ENCODE measurements around the gene KIF7. TPM values are rescaled to one million over a fixed set of nuclear protein-coding genes. Genes with fewer than 3 reads are reported as not detected.

The KIF7 gene
- total RNA-seq, 2 experiments from 2014 or later: 0.94 to 1.1 TPM

- H3K4me1 Mint-ChIP-seq (ENCODE audit: low read depth): no peaks in the 10 kb centered on the region
- no peaks in the 10 kb centered on the region for H3K27me3 Mint-ChIP-seq (ENCODE audit: low read depth)
- CTCF ChIA-PET: no interaction called here
- intact Hi-C loops (cut with micrococcal nuclease): no loop called here
- no peak for DNase-seq
- no peak overlapping the region for H3K4me3 Mint-ChIP-seq
- no peak overlapping the region for H3K27ac Mint-ChIP-seq
- no peaks in the 10 kb centered on the region for H3K36me3 Mint-ChIP-seq (ENCODE audit: low read depth)
- no peaks in the 10 kb centered on the region for H3K9me3 Mint-ChIP-seq
Measured at GRCh38 chr15:89677381-89677780, 22.1 kb upstream of the KIF7 start.

- Mint-ChIP-seq H3K27me3 (ENCODE audit: low read depth) (no peaks in the 10 kb centered on the region), H3K36me3 (ENCODE audit: low read depth) (no peaks in the 10 kb centered on the region), H3K9me3 (no peaks in the 10 kb centered on the region), H3K4me1 (ENCODE audit: low read depth) (no peaks in the 10 kb centered on the region), H3K4me3 (no peak overlapping the region), H3K27ac (no peak overlapping the region)
- intact Hi-C loops (cut with micrococcal nuclease): no loop called here
- DNase-seq: no peak
- CTCF ChIA-PET: no interaction called here
Measured at GRCh38 chr15:89675606-89676005, 20.3 kb upstream of the KIF7 start.

DNA sequence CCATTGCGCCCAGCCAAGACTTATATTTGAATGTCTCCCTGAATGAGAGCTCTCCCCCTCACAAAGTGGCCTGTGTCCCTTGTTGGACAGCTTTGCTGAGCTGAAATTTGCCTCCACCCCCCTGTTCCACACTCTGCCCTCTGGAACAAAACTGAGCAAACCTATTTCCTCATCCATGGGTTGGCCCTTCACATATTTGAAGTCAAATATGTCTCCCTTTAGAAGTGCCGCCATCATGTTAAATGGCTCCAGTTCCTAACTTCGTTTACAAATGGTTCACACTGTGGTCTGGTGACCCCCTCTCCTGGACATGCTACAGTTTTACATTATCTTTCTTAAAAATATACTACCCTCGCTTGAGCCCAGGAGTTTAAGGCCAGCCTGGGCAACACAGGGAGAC, 19.3 kb upstream of the KIF7 start:
- H3K27me3 Mint-ChIP-seq (ENCODE audit: low read depth): no peaks in the 10 kb centered on the region
- H3K27ac Mint-ChIP-seq: no peak overlapping the region
- no peaks in the 10 kb centered on the region for H3K9me3 Mint-ChIP-seq
- intact Hi-C loops (cut with micrococcal nuclease): no loop called here
- CTCF ChIA-PET: interaction anchor here (1.2 kb wide), 1 partner anchor 28 kb away, joined by 3 read pairs; no protein-coding TSS in a partner anchor
- H3K36me3 Mint-ChIP-seq (ENCODE audit: low read depth): no peaks in the 10 kb centered on the region
- no peaks in the 10 kb centered on the region for H3K4me1 Mint-ChIP-seq (ENCODE audit: low read depth)
- DNase-seq: no peak
- no peak overlapping the region for H3K4me3 Mint-ChIP-seq

- DNase-seq: peak; percentile 23
- Mint-ChIP-seq H3K36me3 (ENCODE audit: low read depth) (no peaks in the 10 kb centered on the region), H3K9me3 (no peaks in the 10 kb centered on the region), H3K4me3 (no peak overlapping the region), H3K27ac (no peak overlapping the region), H3K27me3 (ENCODE audit: low read depth) (no peaks in the 10 kb centered on the region), H3K4me1 (ENCODE audit: low read depth) (no peaks in the 10 kb centered on the region)
- intact Hi-C loops (cut with micrococcal nuclease): no loop called here
- CTCF ChIA-PET: interaction anchor here (0.5 to 1.8 kb wide), 4 partner anchors 16 to 180 kb away, joined by 3 to 5 read pairs (median 3); no protein-coding TSS in a partner anchor
Measured at GRCh38 chr15:89673165-89673512, 17.9 kb upstream of the KIF7 start.

GRCh38 chr15:89672221-89673164, 17.2 kb upstream of the KIF7 start:
- CTCF ChIA-PET: interaction anchor here (0.8 to 1.8 kb wide), 3 partner anchors 17 to 180 kb away, joined by 3 to 5 read pairs (median 3); no protein-coding TSS in a partner anchor
- no peaks in the 10 kb centered on the region for H3K36me3 Mint-ChIP-seq (ENCODE audit: low read depth)
- H3K27me3 Mint-ChIP-seq (ENCODE audit: low read depth): peaks cover under 1% of the 10 kb centered on the region
- H3K4me3 Mint-ChIP-seq: no peak overlapping the region
- no peaks in the 10 kb centered on the region for H3K9me3 Mint-ChIP-seq
- H3K27ac Mint-ChIP-seq: no peak overlapping the region
- intact Hi-C loops (cut with micrococcal nuclease): no loop called here
- H3K4me1 Mint-ChIP-seq (ENCODE audit: low read depth): no peaks in the 10 kb centered on the region
- DNase-seq: no peak

DNA sequence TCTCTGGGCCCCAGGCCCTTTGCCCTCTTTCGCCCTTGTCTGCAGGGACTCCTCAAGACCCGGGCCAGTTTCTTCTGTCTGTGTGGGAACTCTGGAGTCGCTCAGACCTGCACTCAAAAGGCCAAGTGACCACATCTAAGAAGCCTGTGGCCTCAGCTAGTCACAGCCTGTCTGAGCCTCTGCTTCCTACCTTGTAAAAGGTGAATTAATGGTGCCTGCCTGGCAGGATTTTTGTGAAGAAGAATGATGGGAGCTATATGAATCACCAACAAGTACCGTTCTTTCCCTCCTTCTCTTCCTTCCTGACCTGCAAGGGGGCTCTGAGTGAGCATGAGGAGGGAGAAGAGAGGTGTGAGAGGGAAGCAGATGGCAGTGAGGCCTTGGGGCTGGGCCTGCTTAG, 16.4 kb upstream of the KIF7 start:
- CTCF ChIA-PET: interaction anchor here (1.8 kb wide), 1 partner anchor 17 kb away, joined by 5 read pairs; no protein-coding TSS in a partner anchor
- intact Hi-C loops (cut with micrococcal nuclease): no loop called here
- H3K36me3 Mint-ChIP-seq (ENCODE audit: low read depth): no peaks in the 10 kb centered on the region
- no peaks in the 10 kb centered on the region for H3K9me3 Mint-ChIP-seq
- H3K27me3 Mint-ChIP-seq (ENCODE audit: low read depth): peaks cover 1% of the 10 kb centered on the region
- no peaks in the 10 kb centered on the region for H3K4me1 Mint-ChIP-seq (ENCODE audit: low read depth)
- H3K4me3 Mint-ChIP-seq: no peak overlapping the region
- no peak overlapping the region for H3K27ac Mint-ChIP-seq
- DNase-seq: no peak

DNA sequence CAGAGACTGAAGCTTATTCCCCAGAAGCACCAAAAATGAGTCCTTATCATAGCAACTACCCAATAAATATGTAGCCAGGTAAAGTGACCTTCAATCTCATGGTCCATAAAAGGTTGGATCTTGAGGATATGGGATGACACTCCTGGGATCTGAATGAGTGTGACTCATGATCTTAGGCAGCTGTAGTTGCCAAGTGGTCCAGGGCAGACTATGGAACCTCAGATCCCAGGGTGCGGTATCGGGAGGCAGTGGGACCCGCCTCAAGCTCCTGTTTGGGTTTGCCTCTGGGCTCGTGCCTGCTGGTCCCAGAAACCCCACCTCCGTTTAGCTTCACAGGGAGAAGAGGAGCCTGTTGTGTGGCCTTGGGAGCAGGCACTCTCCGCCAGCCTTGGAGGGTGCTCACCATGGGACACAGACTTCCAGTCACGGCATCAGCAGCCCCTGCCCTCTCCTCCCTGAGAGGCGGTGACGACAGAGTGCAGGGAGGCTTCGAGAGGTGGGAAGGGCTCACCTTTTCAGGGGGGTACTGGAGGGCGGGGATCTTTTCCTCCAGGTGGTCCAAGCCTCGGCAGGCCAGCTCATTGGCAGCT, 15.8 kb upstream of the KIF7 start:
- DNase-seq: no peak
- Mint-ChIP-seq H3K4me1 (ENCODE audit: low read depth) (no peaks in the 10 kb centered on the region), H3K9me3 (no peaks in the 10 kb centered on the region), H3K27me3 (ENCODE audit: low read depth) (peaks cover 6% of the 10 kb centered on the region), H3K4me3 (no peak overlapping the region), H3K36me3 (ENCODE audit: low read depth) (no peaks in the 10 kb centered on the region), H3K27ac (no peak overlapping the region)
- CTCF ChIA-PET: no interaction called here
- intact Hi-C loops (cut with micrococcal nuclease): no loop called here

DNA sequence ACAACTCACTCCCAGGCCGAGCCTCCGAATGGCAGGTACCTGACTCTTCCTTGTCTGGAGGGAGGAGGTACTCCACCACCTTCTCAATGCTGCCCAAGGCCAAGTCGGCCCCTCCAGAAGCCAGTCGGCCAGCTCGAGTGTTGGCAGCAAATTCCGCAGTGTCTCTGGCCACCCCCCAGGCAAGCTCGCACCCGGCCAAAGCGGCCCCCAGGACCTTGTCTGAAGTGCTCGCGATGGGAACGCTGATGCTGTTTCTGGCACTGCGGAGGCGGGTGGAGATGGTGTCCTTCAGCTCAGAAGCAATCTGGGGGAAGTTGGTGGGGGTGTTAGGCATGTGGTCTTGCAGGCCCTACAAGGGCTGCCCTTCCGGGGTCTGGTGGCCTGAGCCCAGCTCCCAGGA, 14.7 kb upstream of the KIF7 start:
- CTCF ChIA-PET: no interaction called here
- peaks cover 8% of the 10 kb centered on the region for H3K27me3 Mint-ChIP-seq (ENCODE audit: low read depth)
- H3K27ac Mint-ChIP-seq: no peak overlapping the region
- H3K9me3 Mint-ChIP-seq: no peaks in the 10 kb centered on the region
- intact Hi-C loops (cut with micrococcal nuclease): no loop called here
- H3K4me3 Mint-ChIP-seq: no peak overlapping the region
- no peaks in the 10 kb centered on the region for H3K36me3 Mint-ChIP-seq (ENCODE audit: low read depth)
- no peak for DNase-seq
- H3K4me1 Mint-ChIP-seq (ENCODE audit: low read depth): no peaks in the 10 kb centered on the region

GRCh38 chr15:89669309-89669865, 14.1 kb upstream of the KIF7 start:
- no peak for DNase-seq
- Mint-ChIP-seq H3K36me3 (ENCODE audit: low read depth) (no peaks in the 10 kb centered on the region), H3K27ac (no peak overlapping the region), H3K4me1 (ENCODE audit: low read depth) (no peaks in the 10 kb centered on the region), H3K9me3 (no peaks in the 10 kb centered on the region), H3K4me3 (no peak overlapping the region), H3K27me3 (ENCODE audit: low read depth) (peaks cover 12% of the 10 kb centered on the region)
- intact Hi-C loops (cut with micrococcal nuclease): no loop called here
- CTCF ChIA-PET: no interaction called here

GRCh38 chr15:89668171-89668570, 12.9 kb upstream of the KIF7 start:
- CTCF ChIA-PET: interaction anchor here (1.3 kb wide), 1 partner anchor 20 kb away, joined by 3 read pairs; no protein-coding TSS in a partner anchor
- H3K4me3 Mint-ChIP-seq: no peak overlapping the region

DNA sequence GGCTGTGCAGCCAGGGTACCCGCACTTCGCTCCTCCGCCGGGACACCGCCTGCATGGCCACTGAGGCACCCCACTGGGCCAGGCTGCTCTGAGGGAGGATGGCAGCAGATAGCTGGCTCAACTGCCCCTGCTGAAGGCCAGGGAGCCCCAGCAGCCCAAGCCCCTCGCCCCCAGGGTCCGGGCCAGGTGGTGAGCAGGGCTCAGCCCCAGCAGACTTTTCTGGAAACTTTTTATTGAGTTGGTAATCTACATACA, 12.4 kb upstream of the KIF7 start:
- CTCF ChIA-PET: interaction anchor here (1.3 kb wide), 1 partner anchor 20 kb away, joined by 3 read pairs; no protein-coding TSS in a partner anchor
- Mint-ChIP-seq H3K27ac (no peak overlapping the region), H3K27me3 (ENCODE audit: low read depth) (peaks cover 14% of the 10 kb centered on the region), H3K36me3 (ENCODE audit: low read depth) (no peaks in the 10 kb centered on the region), H3K9me3 (no peaks in the 10 kb centered on the region), H3K4me1 (ENCODE audit: low read depth) (no peaks in the 10 kb centered on the region), H3K4me3 (no peak overlapping the region)
- no peak for DNase-seq
- intact Hi-C loops (cut with micrococcal nuclease): no loop called here

More at GRCh38 chr15:89668171-89668570, 12.9 kb upstream of the KIF7 start:
- no peaks in the 10 kb centered on the region for H3K36me3 Mint-ChIP-seq (ENCODE audit: low read depth)
- H3K27me3 Mint-ChIP-seq (ENCODE audit: low read depth): peaks cover 14% of the 10 kb centered on the region
- DNase-seq: no peak
- H3K9me3 Mint-ChIP-seq: no peaks in the 10 kb centered on the region
- no peaks in the 10 kb centered on the region for H3K4me1 Mint-ChIP-seq (ENCODE audit: low read depth)
- no peak overlapping the region for H3K27ac Mint-ChIP-seq
- intact Hi-C loops (cut with micrococcal nuclease): no loop called here

DNA sequence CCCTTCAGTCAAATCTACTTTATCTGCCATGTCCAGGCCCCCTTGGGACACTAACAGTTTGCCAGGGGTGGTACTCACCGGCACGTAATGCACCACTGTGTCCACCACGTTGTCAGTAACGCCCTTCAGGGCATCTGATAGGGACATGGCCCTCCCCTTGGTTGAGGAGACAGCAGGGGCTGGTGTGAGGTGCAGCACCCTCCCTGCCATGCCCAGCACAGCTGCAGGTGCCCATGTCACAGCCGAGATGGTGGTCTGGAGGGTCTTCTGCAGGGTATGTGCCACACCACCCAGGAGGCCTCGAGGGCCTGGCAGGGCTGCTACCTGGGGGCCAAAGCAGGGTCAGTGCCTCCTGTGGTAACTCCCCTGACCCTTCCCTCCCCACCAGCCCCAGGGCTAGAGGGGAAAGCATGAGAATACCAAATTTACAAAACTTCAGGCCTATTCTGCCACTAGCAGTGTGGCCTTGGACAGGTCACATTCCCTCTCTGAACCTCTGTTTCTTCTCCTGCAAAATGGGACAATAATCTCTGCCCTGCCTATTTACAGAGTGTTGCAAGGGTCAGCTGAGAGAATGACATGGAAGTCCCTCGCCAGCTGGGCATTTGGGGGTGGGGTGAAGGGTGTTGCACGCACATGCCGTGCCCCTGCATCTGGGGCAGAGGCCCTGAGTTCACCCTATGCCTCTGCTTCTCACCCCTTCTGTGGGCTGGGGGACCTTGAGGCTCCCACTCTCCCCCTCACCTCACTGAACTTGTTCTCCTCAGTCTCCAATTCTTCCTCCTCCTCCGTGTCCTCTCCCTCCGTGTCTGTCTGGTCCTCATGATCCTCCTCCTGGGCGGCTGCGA, 11.8 kb upstream of the KIF7 start:
- no peaks in the 10 kb centered on the region for H3K9me3 Mint-ChIP-seq
- no peaks in the 10 kb centered on the region for H3K36me3 Mint-ChIP-seq (ENCODE audit: low read depth)
- H3K4me1 Mint-ChIP-seq (ENCODE audit: low read depth): no peaks in the 10 kb centered on the region
- CTCF ChIA-PET: interaction anchor here (1.3 kb wide), 1 partner anchor 19 kb away, joined by 3 read pairs; no protein-coding TSS in a partner anchor
- no peak overlapping the region for H3K27ac Mint-ChIP-seq
- intact Hi-C loops (cut with micrococcal nuclease): no loop called here
- no peak for DNase-seq
- H3K27me3 Mint-ChIP-seq (ENCODE audit: low read depth): peaks cover 17% of the 10 kb centered on the region
- H3K4me3 Mint-ChIP-seq: no peak overlapping the region

Measured in activated naive CD4-positive, alpha-beta T cell treated with anti-CD3 and anti-CD28 coated beads for 36 hours (primary cell).